H9 (cell line): ENCODE data around the gene GRK3. TPM values are rescaled to one million over a fixed set of nuclear protein-coding genes. Genes with fewer than 3 reads are reported as not detected.

ENCODE experiments used
- DNase-seq: peaks from one replicate; pipeline ENCODE4 v3.0.0-alpha.2; 2017
- H2AFZ ChIP-seq: one replicate; pipeline ENCODE4 v1.6.1; 2013; ENCODE audit warnings: mild to moderate bottlenecking, low read length, control low read depth, moderate library complexity
- H2AK5ac ChIP-seq: 2 replicates; pipeline ENCODE4 v1.6.1; 2013; ENCODE audit warnings: low read length, control low read depth, mixed read lengths; ENCODE audit not compliant: insufficient read length
- H2BK120ac ChIP-seq: one replicate; pipeline ENCODE4 v1.6.1; 2013; ENCODE audit warnings: low read depth, mild to moderate bottlenecking, low read length, control low read depth, inconsistent platforms; ENCODE audit not compliant: poor library complexity, severe bottlenecking
- H2BK12ac ChIP-seq: 2 replicates; pipeline ENCODE4 v1.6.1; 2013; ENCODE audit warnings: low read length, control low read depth, mixed read lengths, low read depth; ENCODE audit not compliant: insufficient read length
- H2BK15ac ChIP-seq: 2 replicates; pipeline ENCODE4 v1.6.1; 2013; ENCODE audit warnings: low read depth, low read length, control low read depth
- H2BK20ac ChIP-seq: one replicate; pipeline ENCODE4 v1.6.1; 2013; ENCODE audit warnings: low read depth, mild to moderate bottlenecking, low read length, control low read depth, inconsistent platforms; ENCODE audit not compliant: poor library complexity, severe bottlenecking
- H2BK5ac ChIP-seq: 2 replicates; pipeline ENCODE4 v1.6.1; 2013; ENCODE audit warnings: low read length, control low read depth, mixed read lengths; ENCODE audit not compliant: insufficient read length
- H3K14ac ChIP-seq: 2 replicates; pipeline ENCODE4 v1.6.1; 2013; ENCODE audit warnings: low read length, control low read depth; ENCODE audit not compliant: insufficient read depth
- H3K18ac ChIP-seq: 2 replicates; pipeline ENCODE4 v1.6.1; 2013; ENCODE audit warnings: low read depth, mild to moderate bottlenecking, mixed read lengths, low read length, control low read depth; ENCODE audit not compliant: insufficient read length
- H3K23ac ChIP-seq: 2 replicates; pipeline ENCODE4 v1.6.1; 2013; ENCODE audit warnings: low read length, control low read depth, mixed read lengths, low read depth; ENCODE audit not compliant: insufficient read length
- H3K23me2 ChIP-seq: 2 replicates; pipeline ENCODE4 v1.6.1; 2013; ENCODE audit warnings: low read depth, mild to moderate bottlenecking, mixed read lengths, low read length, control low read depth; ENCODE audit not compliant: insufficient read length, poor library complexity, severe bottlenecking
- H3K27ac ChIP-seq: 2 replicates; pipeline ENCODE4 v1.5.1; 2013; ENCODE audit warnings: low read length, control low read depth, mixed read lengths, low read depth; ENCODE audit not compliant: insufficient read length
- H3K27me3 ChIP-seq: 2 replicates; pipeline ENCODE4 v1.6.1; 2013; ENCODE audit warnings: low read length, control low read depth, inconsistent platforms; ENCODE audit not compliant: insufficient read depth
- H3K4ac ChIP-seq: 2 replicates; pipeline ENCODE4 v1.6.1; 2013; ENCODE audit warnings: low read depth, mild to moderate bottlenecking, control low read depth, inconsistent platforms, low read length, moderate library complexity
- H3K4me1 ChIP-seq: 2 replicates; pipeline ENCODE4 v1.6.1; 2013; ENCODE audit warnings: low read length, control low read depth, inconsistent platforms; ENCODE audit not compliant: insufficient read depth
- H3K4me2 ChIP-seq: 2 replicates; pipeline ENCODE4 v1.6.1; 2013; ENCODE audit warnings: low read length, control low read depth, mixed read lengths; ENCODE audit not compliant: insufficient read length, insufficient read depth
- H3K56ac ChIP-seq: 2 replicates; pipeline ENCODE4 v1.6.1; 2013; ENCODE audit warnings: low read depth, mild to moderate bottlenecking, mixed read lengths, low read length, control low read depth; ENCODE audit not compliant: insufficient read length
- H3K79me1 ChIP-seq: 2 replicates; pipeline ENCODE4 v1.6.1; 2013; ENCODE audit warnings: low read depth, mild to moderate bottlenecking, moderate library complexity, low read length, control low read depth, inconsistent platforms; ENCODE audit not compliant: insufficient read depth, poor library complexity, severe bottlenecking
- H3K79me2 ChIP-seq: 2 replicates; pipeline ENCODE4 v1.6.1; 2013; ENCODE audit warnings: low read length, control low read depth, inconsistent platforms; ENCODE audit not compliant: insufficient read depth
- H3K9ac ChIP-seq: 2 replicates; pipeline ENCODE4 v1.6.1; 2013; ENCODE audit warnings: low read length, control low read depth, mixed read lengths; ENCODE audit not compliant: insufficient read length; ENCODE audit errors: extremely low read depth
- H3K9me3 ChIP-seq: one replicate; pipeline ENCODE4 v1.6.1; 2013; ENCODE audit warnings: low read depth, low read length, inconsistent platforms; ENCODE audit not compliant: control insufficient read depth
- H3T11ph ChIP-seq: one replicate; pipeline ENCODE4 v1.6.1; 2013; ENCODE audit warnings: mild to moderate bottlenecking, low read length, control low read depth, inconsistent platforms
- H4K20me1 ChIP-seq: one replicate; pipeline ENCODE4 v1.6.1; 2013; ENCODE audit not compliant: control insufficient read depth, insufficient read length, insufficient read depth
- H4K5ac ChIP-seq: 2 replicates; pipeline ENCODE4 v1.6.1; 2013; ENCODE audit warnings: low read depth, mild to moderate bottlenecking, mixed read lengths, low read length, control low read depth; ENCODE audit not compliant: insufficient read length
- H4K8ac ChIP-seq: replicated peaks from 2 replicates; pipeline ENCODE4 v1.6.1; 2013; ENCODE audit warnings: low read length, control low read depth, mixed read lengths, low read depth; ENCODE audit not compliant: insufficient read length
- H4K91ac ChIP-seq: 2 replicates; pipeline ENCODE4 v1.6.1; 2013; ENCODE audit warnings: low read depth, mild to moderate bottlenecking, moderate library complexity, mixed read lengths, low read length, control low read depth; ENCODE audit not compliant: insufficient read length
- H3K27ac Mint-ChIP-seq, 3 experiments: 2 replicates in 2 of 3; 3 replicates in 1 of 3; pipeline ENCODE4 v1.8.0; 2020 to 2021; ENCODE audit warnings: mixed read lengths in 3 of 3, mild to moderate bottlenecking in 1 of 3, moderate library complexity in 1 of 3
- H3K27me3 Mint-ChIP-seq: 2 replicates; pipeline ENCODE4 v1.8.0; 2021; ENCODE audit warnings: low read depth, mild to moderate bottlenecking, moderate library complexity, mixed read lengths
- H3K36me3 Mint-ChIP-seq, 3 experiments: 2 replicates in 2 of 3; 3 replicates in 1 of 3; pipeline ENCODE4 v1.8.0; 2020 to 2021; ENCODE audit warnings: low read depth in 3 of 3, mixed read lengths in 3 of 3; ENCODE audit not compliant: insufficient read depth in 1 of 3
- H3K4me1 Mint-ChIP-seq, 2 experiments: 2 replicates each; pipeline ENCODE4 v1.8.0; 2020; ENCODE audit warnings: mixed read lengths in 2 of 2
- H3K4me3 Mint-ChIP-seq, 2 experiments: 2 replicates in 1 of 2; 3 replicates in 1 of 2; pipeline ENCODE4 v1.8.0; 2020 to 2021; ENCODE audit warnings: mild to moderate bottlenecking in 2 of 2, mixed read lengths in 2 of 2, moderate library complexity in 1 of 2
- H3K9me3 Mint-ChIP-seq, 2 experiments: 2 replicates in 1 of 2; 3 replicates in 1 of 2; pipeline ENCODE4 v1.8.0; 2020; ENCODE audit warnings: mild to moderate bottlenecking in 2 of 2, mixed read lengths in 2 of 2, moderate library complexity in 1 of 2
- WGBS: extraction: QIAGEN DNeasy Blood & Tissue Kit; methylation state at CpG from one replicate; pipeline ENCODE4 v1.1.7; 2013; ENCODE audit warnings: missing lambda C conversion rate, low lambda C conversion rate, mixed read lengths; ENCODE audit not compliant: insufficient read length; ENCODE audit errors: extremely low coverage; 5-methylcytosine and 5-hydroxymethylcytosine counted together
- total RNA-seq: library from RNA; stranded (reverse); gene quantifications from 2 replicates; pipeline ENCODE4 v1.2.1, GENCODE V29; 2021
- TF ChIP-seq, protein P1 (sequence below): fragments of 200-600 bp; sonication (generic); conservative IDR thresholded peaks from 3 replicates; pipeline ENCODE4 v1.8.0; 2021; ENCODE audit warnings: antibody characterized with exemption, mild to moderate bottlenecking

GRK3 gene
- total RNA-seq, 1 experiment from 2014 or later: 23.9 TPM

DNA sequence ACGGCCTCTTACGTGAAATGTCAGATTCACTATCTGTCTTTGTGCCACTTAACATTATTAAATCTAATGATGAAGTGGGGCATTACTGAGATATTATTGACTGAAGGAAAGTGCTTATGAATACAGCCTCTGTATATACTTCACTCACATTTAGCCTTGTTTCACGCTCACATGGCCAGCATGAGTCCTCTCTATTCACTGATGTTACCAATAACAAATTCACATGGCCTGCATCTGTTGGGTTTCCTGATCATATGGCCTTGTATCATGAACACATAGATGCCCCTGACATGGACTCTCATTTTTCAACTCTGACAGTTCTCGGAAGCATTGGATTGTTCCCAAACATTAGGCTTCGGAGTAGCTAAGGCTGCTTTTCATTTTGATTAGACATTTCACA is 109.2 kb downstream of the GRK3 start:
- H3K9ac ChIP-seq: no peak overlapping the region
- no peaks in the 10 kb centered on the region for H3K79me1 ChIP-seq
- no peaks in the 10 kb centered on the region for H3K27me3 Mint-ChIP-seq
- no peak overlapping the region for H2BK12ac ChIP-seq
- H3K4me3 Mint-ChIP-seq: no peak overlapping the region
- no peaks in the 10 kb centered on the region for H3K23me2 ChIP-seq
- no peak overlapping the region for H4K91ac ChIP-seq
- H3K23ac ChIP-seq: no peak overlapping the region
- no peaks in the 10 kb centered on the region for H3K79me2 ChIP-seq
- H3K18ac ChIP-seq: no peak overlapping the region
- no peak overlapping the region for H3K56ac ChIP-seq
- no peak overlapping the region for H3K4ac ChIP-seq
- no peak overlapping the region for H3K4me2 ChIP-seq
- no peaks in the 10 kb centered on the region for H3K9me3 Mint-ChIP-seq
- H3K27me3 ChIP-seq: no peaks in the 10 kb centered on the region
- no peak overlapping the region for H3K27ac ChIP-seq
- H3K27ac Mint-ChIP-seq: no peak overlapping the region; a peak in 1 of 7 replicates
- H2AFZ ChIP-seq: no peak overlapping the region
- TF ChIP-seq, protein P1, sequence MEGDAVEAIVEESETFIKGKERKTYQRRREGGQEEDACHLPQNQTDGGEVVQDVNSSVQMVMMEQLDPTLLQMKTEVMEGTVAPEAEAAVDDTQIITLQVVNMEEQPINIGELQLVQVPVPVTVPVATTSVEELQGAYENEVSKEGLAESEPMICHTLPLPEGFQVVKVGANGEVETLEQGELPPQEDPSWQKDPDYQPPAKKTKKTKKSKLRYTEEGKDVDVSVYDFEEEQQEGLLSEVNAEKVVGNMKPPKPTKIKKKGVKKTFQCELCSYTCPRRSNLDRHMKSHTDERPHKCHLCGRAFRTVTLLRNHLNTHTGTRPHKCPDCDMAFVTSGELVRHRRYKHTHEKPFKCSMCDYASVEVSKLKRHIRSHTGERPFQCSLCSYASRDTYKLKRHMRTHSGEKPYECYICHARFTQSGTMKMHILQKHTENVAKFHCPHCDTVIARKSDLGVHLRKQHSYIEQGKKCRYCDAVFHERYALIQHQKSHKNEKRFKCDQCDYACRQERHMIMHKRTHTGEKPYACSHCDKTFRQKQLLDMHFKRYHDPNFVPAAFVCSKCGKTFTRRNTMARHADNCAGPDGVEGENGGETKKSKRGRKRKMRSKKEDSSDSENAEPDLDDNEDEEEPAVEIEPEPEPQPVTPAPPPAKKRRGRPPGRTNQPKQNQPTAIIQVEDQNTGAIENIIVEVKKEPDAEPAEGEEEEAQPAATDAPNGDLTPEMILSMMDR: no peak
- no peak overlapping the region for H2BK120ac ChIP-seq
- H4K5ac ChIP-seq: no peak overlapping the region
- peaks cover 3 to 7% (median 4%) of the 10 kb centered on the region in 3 experiments; a peak in 2 of 7 replicates for H3K36me3 Mint-ChIP-seq
- H2BK20ac ChIP-seq: no peak overlapping the region
- H2BK15ac ChIP-seq: no peak overlapping the region
- H3K4me1 ChIP-seq: peaks cover 3% of the 10 kb centered on the region; the same call in 1 of the 2 replicates
- no peak overlapping the region for H4K8ac ChIP-seq
- H3K4me1 Mint-ChIP-seq: peaks cover 16 to 19% of the 10 kb centered on the region in 2 experiments
- no peak overlapping the region for H3K14ac ChIP-seq
- H3K9me3 ChIP-seq: no peaks in the 10 kb centered on the region
- no peak overlapping the region for H3T11ph ChIP-seq
- no CpG with 5 or more reads among the region's 5 CpGs for WGBS
- no peak overlapping the region for H2AK5ac ChIP-seq
- no peak overlapping the region for H2BK5ac ChIP-seq
- H4K20me1 ChIP-seq: no peaks in the 10 kb centered on the region
- DNase-seq: no peak
